ENCODE results near the gene ANGPT4.
A peak's percentile ranks its signal among the peaks of the same experiment; 100 is the strongest.
"Not testable (repeated sequence)": the region's sequence is repeated elsewhere in the genome, so short reads cannot be mapped to it uniquely, and the experiment has no call there.

The ANGPT4 gene

GRCh38 chr20:841568-842546 is 74.3 kb downstream of the ANGPT4 start:
- DNase-seq, result no peak

- no peak for DNase-seq
Measured at GRCh38 chr20:840858-841567, 75.1 kb downstream of the ANGPT4 start.

GRCh38 chr20:840503-840857 is 75.7 kb downstream of the ANGPT4 start:
- no peak for DNase-seq

GRCh38 chr20:839626-840025 is 76.5 kb downstream of the ANGPT4 start:
- no peak for DNase-seq

GRCh38 chr20:839015-839414 is 77.1 kb downstream of the ANGPT4 start:
- DNase-seq, result no peak

- DNase-seq, result peak; percentile 58
Measured at GRCh38 chr20:836190-836589, 79.9 kb downstream of the ANGPT4 start.

- no peak for DNase-seq
Measured at GRCh38 chr20:835608-836045, 80.5 kb downstream of the ANGPT4 start.

- DNase-seq, result no peak
Measured at GRCh38 chr20:834151-834746, 81.9 kb downstream of the ANGPT4 start.

- peak; percentile 96 for DNase-seq
Measured at GRCh38 chr20:833450-834150, 82.5 kb downstream of the ANGPT4 start, which contains the start of gene FAM110A. Gene FAM110A (plus strand): TSS chr20:833715. CDS start chr20:844805, 11,090 bp downstream.

- DNase-seq, result no peak
Measured at GRCh38 chr20:833121-833449, 83.0 kb downstream of the ANGPT4 start.

GRCh38 chr20:831956-832355 is 84.2 kb downstream of the ANGPT4 start:
- DNase-seq, result no peak

GRCh38 chr20:831251-831650 is 84.9 kb downstream of the ANGPT4 start:
- no peak for DNase-seq

- DNase-seq, result no peak
Measured at GRCh38 chr20:830011-830521, 86.1 kb downstream of the ANGPT4 start.

GRCh38 chr20:829551-829950 is 86.6 kb downstream of the ANGPT4 start:
- DNase-seq, result no peak

- peak; percentile 47 for DNase-seq
Measured at GRCh38 chr20:828987-829386, 87.1 kb downstream of the ANGPT4 start.

GRCh38 chr20:827981-828380 is 88.2 kb downstream of the ANGPT4 start:
- not testable (repeated sequence) for DNase-seq

GRCh38 chr20:826695-827323 is 89.3 kb downstream of the ANGPT4 start:
- no peak for DNase-seq

- no peak for DNase-seq
Measured at GRCh38 chr20:825710-826421, 90.3 kb downstream of the ANGPT4 start.

GRCh38 chr20:824916-825315 is 91.2 kb downstream of the ANGPT4 start:
- DNase-seq, result no peak

GRCh38 chr20:824490-824889 is 91.6 kb downstream of the ANGPT4 start:
- no peak for DNase-seq

GRCh38 chr20:823574-823902 is 92.6 kb downstream of the ANGPT4 start:
- DNase-seq, result no peak

Data from activated CD4-positive, alpha-beta T cell treated with anti-CD3 and anti-CD28 coated beads, Interleukin-2, Interleukin-6, amounts not matched to agents 100 ng/mL and 50 ng/mL, durations not matched to agents 16 hours and 8 hours (primary cell).